H1 (cell line): ENCODE results near the gene OSBP. TPM values are rescaled to one million over a fixed set of nuclear protein-coding genes. Genes with fewer than 3 reads are reported as not detected.

Experiments
- CTCF ChIA-PET: fragments of 300-600 bp; sonication (Branson Sonifier 250); formaldehyde crosslinking; loops from one replicate; lab custom pipeline; 2021; ENCODE audit not compliant: partially characterized antibody; lab: Charles Lee
- POLR2A ChIA-PET: fragments of 300-600 bp; sonication (Branson Sonifier 250); formaldehyde crosslinking; loops from one replicate; lab custom pipeline; 2021; ENCODE audit warnings: inconsistent platforms; ENCODE audit not compliant: partially characterized antibody; lab: Charles Lee
- DNase-seq, 2 experiments: peaks; one replicate each; pipeline versions ENCODE4 v3.0.0 to v3.0.0-alpha.2; 2010 to 2022; ENCODE audit warnings: low spot score in 2 of 2, low read depth in 1 of 2, mixed read lengths in 1 of 2
- FAIRE-seq: peaks from 2 replicates; lab custom pipeline; 2011; peaks lifted over from hg19 to GRCh38; lab: Jason Lieb, UNC
- H2AFZ ChIP-seq: 2 replicates; pipeline ENCODE4 v1.8.1; 2012; ENCODE audit warnings: low read length, inconsistent platforms
- H2AK5ac ChIP-seq: 2 replicates; pipeline ENCODE4 v1.6.1; 2013; ENCODE audit warnings: low read depth, low read length
- H2BK120ac ChIP-seq: replicated peaks from 2 replicates; pipeline ENCODE3; 2013; ENCODE audit warnings: low read depth, low read length, inconsistent platforms
- H2BK12ac ChIP-seq: 2 replicates; pipeline ENCODE4 v1.6.1; 2013; ENCODE audit warnings: low read depth, low read length
- H2BK15ac ChIP-seq: 2 replicates; pipeline ENCODE4 v1.6.1; 2013; ENCODE audit warnings: low read length
- H2BK20ac ChIP-seq: 2 replicates; pipeline ENCODE4 v1.6.1; 2013; ENCODE audit warnings: low read length
- H2BK5ac ChIP-seq: 2 replicates; pipeline ENCODE4 v1.6.1; 2013; ENCODE audit warnings: low read depth, low read length
- H3K14ac ChIP-seq: 2 replicates; pipeline ENCODE4 v1.6.1; 2013; ENCODE audit warnings: inconsistent platforms; ENCODE audit not compliant: insufficient read length
- H3K18ac ChIP-seq: 2 replicates; pipeline ENCODE4 v1.6.1; 2013; ENCODE audit warnings: low read length; ENCODE audit errors: extremely low read depth
- H3K23ac ChIP-seq: 2 replicates; pipeline ENCODE4 v1.6.1; 2013; ENCODE audit warnings: inconsistent platforms; ENCODE audit not compliant: insufficient read length
- H3K23me2 ChIP-seq: 2 replicates; pipeline ENCODE4 v1.6.1; 2013; ENCODE audit warnings: low read depth, low read length
- H3K27ac ChIP-seq: 2 replicates; pipeline ENCODE4 v1.6.1; 2011; ENCODE audit warnings: low read depth, low read length, inconsistent platforms
- H3K27me3 ChIP-seq, 4 experiments: replicated peaks in 1 of 4; 1 replicate in 1 of 4; 2 replicates in 3 of 4; pipeline versions ENCODE4 v1.6.1 to v1.8.1; 2011 to 2013; ENCODE audit warnings: low read length in 3 of 4, mild to moderate bottlenecking in 3 of 4, inconsistent platforms in 2 of 4, mixed read lengths in 2 of 4, moderate library complexity in 1 of 4; ENCODE audit not compliant: control insufficient read depth in 3 of 4, insufficient read depth in 3 of 4; ENCODE audit errors: extremely low read depth in 1 of 4
- H3K36me3 ChIP-seq, 4 experiments: 2 replicates each; pipeline versions ENCODE4 v1.6.1 to v1.8.1; 2011 to 2013; ENCODE audit warnings: mild to moderate bottlenecking in 4 of 4, low read length in 3 of 4, moderate library complexity in 2 of 4, control low read depth in 1 of 4, inconsistent platforms in 1 of 4; ENCODE audit not compliant: insufficient read depth in 4 of 4, control insufficient read depth in 2 of 4
- H3K4ac ChIP-seq: replicated peaks from 2 replicates; pipeline ENCODE3; 2013; ENCODE audit warnings: low read length, low read depth, mixed read lengths, inconsistent platforms; ENCODE audit not compliant: insufficient read length
- H3K4me1 ChIP-seq, 4 experiments: replicated peaks in 1 of 4; 1 replicate in 1 of 4; 2 replicates in 3 of 4; pipeline versions ENCODE4 v1.6.1 to v1.8.1; 2011 to 2013; ENCODE audit warnings: low read length in 3 of 4, inconsistent platforms in 2 of 4, mixed read lengths in 1 of 4; ENCODE audit not compliant: insufficient read depth in 4 of 4, control insufficient read depth in 3 of 4
- H3K4me2 ChIP-seq, 2 experiments: 2 replicates each; pipeline versions ENCODE4 v1.6.1 to v1.8.1; 2011 to 2013; ENCODE audit warnings: low read depth in 2 of 2, low read length in 2 of 2, control low read depth in 1 of 2, inconsistent platforms in 1 of 2, mild to moderate bottlenecking in 1 of 2; ENCODE audit not compliant: insufficient read depth in 1 of 2
- H3K4me3 ChIP-seq, 4 experiments: fragments of 200-600, 300-600 bp in 1 of 4; sonication (generic), shearing (Covaris generic), sonication (Bioruptor Twin) in 1 of 4; 2 replicates each; pipeline versions ENCODE4 v1.5.1 to v1.8.1; 2011 to 2016; ENCODE audit warnings: low read length in 4 of 4, low read depth in 3 of 4, control low read depth in 2 of 4, inconsistent platforms in 2 of 4, mild to moderate bottlenecking in 2 of 4, mixed read lengths in 1 of 4, moderate library complexity in 1 of 4; ENCODE audit not compliant: insufficient read depth in 2 of 4; ENCODE audit errors: extremely low read depth in 1 of 4
- H3K56ac ChIP-seq: replicated peaks from 2 replicates; pipeline ENCODE3; 2013; ENCODE audit warnings: low read depth, mild to moderate bottlenecking, mixed read lengths, low read length, inconsistent platforms; ENCODE audit not compliant: insufficient read length
- H3K79me1 ChIP-seq: 2 replicates; pipeline ENCODE4 v1.6.1; 2013; ENCODE audit warnings: low read depth, low read length, control low read depth
- H3K79me2 ChIP-seq, 2 experiments: 2 replicates each; pipeline versions ENCODE4 v1.6.1 to v1.8.1; 2012 to 2013; ENCODE audit warnings: low read length in 2 of 2, mild to moderate bottlenecking in 2 of 2, inconsistent platforms in 1 of 2; ENCODE audit not compliant: insufficient read depth in 2 of 2, control insufficient read depth in 1 of 2
- H3K9ac ChIP-seq, 4 experiments: replicated peaks in 1 of 4; 1 replicate in 1 of 4; 2 replicates in 3 of 4; pipeline versions ENCODE4 v1.6.1 to v1.8.1; 2011 to 2013; ENCODE audit warnings: low read depth in 3 of 4, low read length in 3 of 4, control low read depth in 2 of 4, mild to moderate bottlenecking in 2 of 4, moderate library complexity in 2 of 4, inconsistent platforms in 1 of 4; ENCODE audit errors: extremely low read depth in 1 of 4
- H3K9me3 ChIP-seq, 2 experiments: 2 replicates each; pipeline versions ENCODE4 v1.6.1 to v1.8.1; 2012 to 2013; ENCODE audit warnings: mild to moderate bottlenecking in 2 of 2, moderate library complexity in 2 of 2, control low read depth in 1 of 2, inconsistent platforms in 1 of 2, low read depth in 1 of 2, low read length in 1 of 2, mixed read lengths in 1 of 2; ENCODE audit not compliant: insufficient read depth in 2 of 2
- H4K20me1 ChIP-seq, 2 experiments: replicated peaks in 1 of 2; 2 replicates each; pipeline versions ENCODE3 to v1.8.1; 2011 to 2013; ENCODE audit warnings: inconsistent platforms in 2 of 2, low read length in 2 of 2, mild to moderate bottlenecking in 1 of 2; ENCODE audit not compliant: insufficient read depth in 2 of 2, control insufficient read depth in 1 of 2
- H4K5ac ChIP-seq: 2 replicates; pipeline ENCODE4 v1.6.1; 2013; ENCODE audit warnings: low read length, low read depth, mixed read lengths, inconsistent platforms; ENCODE audit not compliant: insufficient read length
- H4K8ac ChIP-seq: 2 replicates; pipeline ENCODE4 v1.8.0; 2013; ENCODE audit warnings: mild to moderate bottlenecking, moderate library complexity, low read length, inconsistent platforms; ENCODE audit not compliant: insufficient read depth; ENCODE audit errors: extremely low read depth
- H4K91ac ChIP-seq: replicated peaks from 2 replicates; pipeline ENCODE3; 2013; ENCODE audit warnings: low read length, mixed read lengths, inconsistent platforms; ENCODE audit not compliant: insufficient read length
- CHD1 ChIP-seq: IDR thresholded peaks from 2 replicates; pipeline ENCODE4 v1.6.1; 2012; ENCODE audit warnings: low read depth, low read length, improper control_type of control experiment
- EP300 ChIP-seq, 2 experiments: IDR thresholded peaks; 1 replicate in 1 of 2; 2 replicates in 1 of 2; pipeline ENCODE4 v1.6.1; 2011 to 2012; ENCODE audit warnings: low read depth in 2 of 2, low read length in 2 of 2, mild to moderate bottlenecking in 2 of 2, borderline replicate concordance in 1 of 2, inconsistent platforms in 1 of 2, moderate library complexity in 1 of 2
- RFX5 ChIP-seq: IDR thresholded peaks from 2 replicates; pipeline ENCODE4 v1.6.1; 2011; ENCODE audit warnings: low read depth, low read length, improper control_type of control experiment, borderline replicate concordance
- RNF2 ChIP-seq: fragments of 200-900, 300-1000 bp; sonication (generic); IDR thresholded peaks from 2 replicates; pipeline ENCODE4 v1.7.1; 2016; ENCODE audit warnings: borderline replicate concordance, low read depth, mild to moderate bottlenecking, antibody characterized with exemption, low read length; ENCODE audit not compliant: poor library complexity, severe bottlenecking; ENCODE audit errors: missing control alignments
- SAP30 ChIP-seq: fragments of 300-600 bp; sonication (generic); IDR thresholded peaks from 2 replicates; pipeline ENCODE4 v1.7.1; 2012; ENCODE audit warnings: low read length, moderate library complexity, mild to moderate bottlenecking, inconsistent platforms; ENCODE audit not compliant: insufficient read depth, insufficient replicate concordance
- SIRT6 ChIP-seq: IDR thresholded peaks from one replicate; pipeline ENCODE4 v1.7.1; 2012; ENCODE audit warnings: low read length, inconsistent platforms
- SIX5 ChIP-seq: IDR thresholded peaks from 2 replicates; pipeline ENCODE4 v1.6.1; 2011; ENCODE audit warnings: mild to moderate bottlenecking, low read depth, low read length
- SP1 ChIP-seq: IDR thresholded peaks from 2 replicates; pipeline ENCODE4 v1.6.1; 2011; ENCODE audit warnings: low read depth, low read length
- SRF ChIP-seq: IDR thresholded peaks from 2 replicates; pipeline ENCODE4 v1.6.1; 2011; ENCODE audit warnings: mild to moderate bottlenecking, low read depth, low read length, moderate library complexity
- SUZ12 ChIP-seq: fragments of 200-600 bp; sonication (generic); IDR thresholded peaks from 2 replicates; pipeline ENCODE4 v1.6.1; 2012; ENCODE audit warnings: mild to moderate bottlenecking, inconsistent platforms, low read length, moderate library complexity, mixed read lengths
- WGBS, 2 experiments: shearing (Covaris generic) in 1 of 2; methylation state at CpG; one replicate each; pipeline versions ENCODE4 v1.1.6 to v1.1.7; 2013 to 2015; ENCODE audit warnings: low lambda C conversion rate in 2 of 2, mixed read lengths in 2 of 2, inconsistent platforms in 1 of 2, low coverage in 1 of 2, missing lambda C conversion rate in 1 of 2; ENCODE audit not compliant: insufficient replicate concordance in 2 of 2, insufficient coverage in 1 of 2, insufficient read length in 1 of 2; ENCODE audit errors: extremely low coverage in 1 of 2, missing lambda C conversion rate in 1 of 2; 5-methylcytosine and 5-hydroxymethylcytosine counted together
- polyA plus RNA-seq, 7 experiments: library from polyadenylated mRNA; depleted of rRNA in 3 of 7; stranded (reverse) in 5 of 7; unstranded in 2 of 7; fragments of >200 nt in 5 of 7; fragments of 200-250 nt in 2 of 7; gene quantifications; 1 replicate in 5 of 7; 2 replicates in 1 of 7; 4 replicates in 1 of 7; pipeline versions ENCODE4 v1.2.1 to v1.2.3, GENCODE V29; 2011 to 2013; ENCODE audit warnings: missing spikeins in 2 of 7, mixed read lengths in 2 of 7
- total RNA-seq: library from RNA; stranded (reverse); fragmentation: NEBNext Ultra II Directional; extraction: Animal tissue kit (Norgen Biotek cat#: 25700); gene quantifications from 2 replicates; pipeline ENCODE4 v1.2.1, GENCODE V29; 2021
- TF ChIP-seq, protein P1 (sequence below): IDR thresholded peaks from 2 replicates; pipeline ENCODE4 v1.6.1; 2011; ENCODE audit warnings: low read depth, mild to moderate bottlenecking, low read length; ENCODE audit not compliant: insufficient read depth
- TF ChIP-seq, protein P2 (sequence below): IDR thresholded peaks from 2 replicates; pipeline ENCODE4 v1.6.1; 2012; ENCODE audit warnings: low read length, inconsistent platforms

The OSBP gene
- total and polyA plus RNA-seq, 2 of the 8 experiments (the other 6 are each of a cell fraction or from before 2014, with no cell fraction given), result 13.2 to 43.1 TPM

DNA sequence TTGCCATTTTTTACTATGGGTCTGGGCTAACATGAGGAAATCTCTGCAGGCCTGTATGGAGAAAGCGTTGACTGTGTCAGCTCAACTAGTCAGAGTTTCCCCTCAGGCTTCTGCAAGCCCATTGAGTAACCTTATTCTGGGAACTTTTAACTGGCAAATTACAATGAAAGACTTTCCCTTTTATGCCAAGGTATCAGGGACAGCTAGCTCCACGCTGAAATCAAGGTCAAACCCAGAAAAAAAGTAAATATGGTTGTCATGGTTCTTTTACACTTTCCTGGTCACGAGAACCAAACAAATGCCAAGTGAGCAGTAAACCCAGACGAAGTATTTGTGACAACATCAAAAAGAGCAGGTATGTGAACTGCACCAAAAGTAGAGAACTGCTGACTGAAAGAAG is 13.8 kb downstream of the OSBP start:
- H3K9ac ChIP-seq, result no peak overlapping the region
- H2AFZ ChIP-seq, result no peak overlapping the region
- H4K91ac ChIP-seq, result no peak overlapping the region
- ChIA-PET POLR2A (interaction anchor here (0.6 kb wide), 1 partner anchor 203 kb away, joined by 3 read pairs; no protein-coding TSS in a partner anchor), CTCF (no interaction called here)
- no peak overlapping the region for H3K56ac ChIP-seq
- no peak overlapping the region for H4K8ac ChIP-seq
- no peaks in the 10 kb centered on the region for H3K79me1 ChIP-seq
- no peak overlapping the region for H4K5ac ChIP-seq
- DNase-seq (no peak), FAIRE-seq (no peak)
- no peak overlapping the region for H3K14ac ChIP-seq
- no peaks in the 10 kb centered on the region for H3K9me3 ChIP-seq
- no peak overlapping the region for H2AK5ac ChIP-seq
- H3K18ac ChIP-seq, result no peak overlapping the region
- no peak overlapping the region for H3K23ac ChIP-seq
- H2BK5ac ChIP-seq, result no peak overlapping the region
- no peak overlapping the region for H3K27ac ChIP-seq
- H3K79me2 ChIP-seq, result no peaks in the 10 kb centered on the region; a peak in 1 of 4 replicates
- H2BK12ac ChIP-seq, result no peak overlapping the region
- H3K23me2 ChIP-seq, result no peaks in the 10 kb centered on the region
- H3K4me3 ChIP-seq, result no peak overlapping the region
- no peak overlapping the region for H2BK120ac ChIP-seq
- H3K36me3 ChIP-seq, result peaks cover 20 to 59% (median 48%) of the 10 kb centered on the region in 4 experiments
- no peak overlapping the region for H3K4me2 ChIP-seq
- 91% methylated on average over 4 of the region's 4 CpGs; no CpG with 5 or more reads in 1 of the 2 experiments for WGBS, 2 experiments
- peaks cover 2% of the 10 kb centered on the region in 2 experiments for H4K20me1 ChIP-seq
- H3K4me1 ChIP-seq, result no peaks in the 10 kb centered on the region
- no peak overlapping the region for H2BK15ac ChIP-seq
- H3K27me3 ChIP-seq, result no peaks in the 10 kb centered on the region
- H3K4ac ChIP-seq, result no peak overlapping the region
- H2BK20ac ChIP-seq, result no peak overlapping the region
- TF ChIP-seq RFX5 (no peak), EP300 (IDR thresholded peaks at IDR 0.05; ENCODE audit: borderline replicate concordance in 1 of 2, low read depth in 2 of 2, low read length in 2 of 2) (no peak), RNF2 (no peak), SIX5 (no peak), SP1 (no peak), CHD1 (no peak), SIRT6 (no peak), SUZ12 (no peak), SRF (no peak), SAP30 (no peak)
- TF ChIP-seq, protein P1, sequence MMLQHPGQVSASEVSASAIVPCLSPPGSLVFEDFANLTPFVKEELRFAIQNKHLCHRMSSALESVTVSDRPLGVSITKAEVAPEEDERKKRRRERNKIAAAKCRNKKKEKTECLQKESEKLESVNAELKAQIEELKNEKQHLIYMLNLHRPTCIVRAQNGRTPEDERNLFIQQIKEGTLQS, result no peak
- TF ChIP-seq, protein P2, sequence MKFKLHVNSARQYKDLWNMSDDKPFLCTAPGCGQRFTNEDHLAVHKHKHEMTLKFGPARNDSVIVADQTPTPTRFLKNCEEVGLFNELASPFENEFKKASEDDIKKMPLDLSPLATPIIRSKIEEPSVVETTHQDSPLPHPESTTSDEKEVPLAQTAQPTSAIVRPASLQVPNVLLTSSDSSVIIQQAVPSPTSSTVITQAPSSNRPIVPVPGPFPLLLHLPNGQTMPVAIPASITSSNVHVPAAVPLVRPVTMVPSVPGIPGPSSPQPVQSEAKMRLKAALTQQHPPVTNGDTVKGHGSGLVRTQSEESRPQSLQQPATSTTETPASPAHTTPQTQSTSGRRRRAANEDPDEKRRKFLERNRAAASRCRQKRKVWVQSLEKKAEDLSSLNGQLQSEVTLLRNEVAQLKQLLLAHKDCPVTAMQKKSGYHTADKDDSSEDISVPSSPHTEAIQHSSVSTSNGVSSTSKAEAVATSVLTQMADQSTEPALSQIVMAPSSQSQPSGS, result no peak
